ENCODE measurements around the gene INPP5A. TPM values are rescaled to one million over a fixed set of nuclear protein-coding genes. Genes with fewer than 3 reads are reported as not detected.

Gene INPP5A
- total RNA-seq, 4 donors from 2014 or later: 34.8 to 80.8 (median 52.8) TPM

DNA sequence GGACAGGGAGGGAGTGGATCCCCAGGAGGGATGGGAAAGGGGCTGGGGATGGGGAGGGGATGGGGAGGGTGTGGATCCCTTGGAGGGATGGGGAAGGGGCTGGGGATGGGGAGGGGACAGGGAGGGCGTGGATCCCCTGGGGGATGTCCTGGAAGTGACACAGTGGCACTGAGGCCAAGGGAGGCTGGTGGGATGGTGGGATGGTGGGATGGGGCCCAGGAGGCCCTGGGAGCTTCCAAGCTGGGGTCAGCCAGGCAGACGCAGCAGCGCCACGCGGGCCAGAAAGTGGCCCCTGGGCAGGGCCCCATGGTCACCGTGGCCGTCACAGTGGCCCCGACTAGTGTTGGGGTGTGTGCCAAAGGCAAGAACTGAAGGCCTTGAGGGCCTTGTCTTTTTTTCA, 67.8 kb downstream of the INPP5A start:
- intact Hi-C loops (cut with DNase I; ENCODE audit: low total_unique reads): no loop called here
- Histone ChIP-seq H3K36me3 (no peaks in the 10 kb centered on the region), H3K4me3 (no peak overlapping the region), H3K9me3 (no peaks in the 10 kb centered on the region), H3K27ac (no peak overlapping the region), H3K27me3 (no peaks in the 10 kb centered on the region), H3K4me1 (peaks cover 11 to 41% (median 22%) of the 10 kb centered on the region in 4 donors)
- TF ChIP-seq POLR2A (IDR thresholded peaks at IDR 0.05): no peak
- TF ChIP-seq, protein P1, sequence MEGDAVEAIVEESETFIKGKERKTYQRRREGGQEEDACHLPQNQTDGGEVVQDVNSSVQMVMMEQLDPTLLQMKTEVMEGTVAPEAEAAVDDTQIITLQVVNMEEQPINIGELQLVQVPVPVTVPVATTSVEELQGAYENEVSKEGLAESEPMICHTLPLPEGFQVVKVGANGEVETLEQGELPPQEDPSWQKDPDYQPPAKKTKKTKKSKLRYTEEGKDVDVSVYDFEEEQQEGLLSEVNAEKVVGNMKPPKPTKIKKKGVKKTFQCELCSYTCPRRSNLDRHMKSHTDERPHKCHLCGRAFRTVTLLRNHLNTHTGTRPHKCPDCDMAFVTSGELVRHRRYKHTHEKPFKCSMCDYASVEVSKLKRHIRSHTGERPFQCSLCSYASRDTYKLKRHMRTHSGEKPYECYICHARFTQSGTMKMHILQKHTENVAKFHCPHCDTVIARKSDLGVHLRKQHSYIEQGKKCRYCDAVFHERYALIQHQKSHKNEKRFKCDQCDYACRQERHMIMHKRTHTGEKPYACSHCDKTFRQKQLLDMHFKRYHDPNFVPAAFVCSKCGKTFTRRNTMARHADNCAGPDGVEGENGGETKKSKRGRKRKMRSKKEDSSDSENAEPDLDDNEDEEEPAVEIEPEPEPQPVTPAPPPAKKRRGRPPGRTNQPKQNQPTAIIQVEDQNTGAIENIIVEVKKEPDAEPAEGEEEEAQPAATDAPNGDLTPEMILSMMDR (IDR thresholded peaks at IDR 0.05): no peak
- no peak for TF ChIP-seq POLR2AphosphoS5 (IDR thresholded peaks at IDR 0.05)
- TF ChIP-seq EP300 (IDR thresholded peaks at IDR 0.05; ENCODE audit: low read depth): no peak
- DNase-seq: no peak
- 65 to 87% methylated on average over 2 to 8 of the region's 8 CpGs for WGBS, 2 donors (ENCODE audit: low coverage in 1 of 2)
- in situ Hi-C loops (cut with MboI; ENCODE audit: low pct_ligation_motif_present in 1 of 4, low pct_unique_long_range_greater_than_20kb in 1 of 4, low sequenced_read_pairs in 3 of 4): no loop called here

DNA sequence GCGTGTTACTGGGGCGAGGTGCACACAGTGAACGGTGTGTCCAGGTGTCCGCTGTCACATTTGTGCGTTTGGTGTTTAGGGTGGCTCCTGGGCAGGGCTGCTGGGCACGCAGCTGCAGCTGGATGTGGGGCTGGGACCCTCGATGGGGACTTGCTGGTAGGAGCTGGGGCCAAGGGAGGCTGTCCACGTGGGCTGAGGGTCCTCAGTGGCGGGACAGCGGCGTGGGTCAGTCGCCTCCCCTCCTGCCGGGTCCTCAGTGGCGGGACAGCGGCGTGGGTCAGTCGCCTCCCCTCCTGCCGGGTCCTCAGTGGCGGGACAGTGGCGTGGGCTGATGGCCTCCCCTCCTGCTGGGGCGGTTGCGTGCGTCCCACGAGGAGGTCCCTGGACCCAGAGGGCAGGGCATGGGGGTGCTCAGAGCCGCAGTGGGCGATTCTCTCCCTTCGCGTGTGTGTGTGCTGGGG, 68.5 kb downstream of the INPP5A start:
- TF ChIP-seq POLR2AphosphoS5 (IDR thresholded peaks at IDR 0.05): no peak
- TF ChIP-seq POLR2A (IDR thresholded peaks at IDR 0.05): no peak
- TF ChIP-seq, protein P1 (IDR thresholded peaks at IDR 0.05): no peak
- TF ChIP-seq EP300 (IDR thresholded peaks at IDR 0.05; ENCODE audit: low read depth): no peak
- Histone ChIP-seq H3K4me3 (no peak overlapping the region), H3K27me3 (no peaks in the 10 kb centered on the region), H3K36me3 (no peaks in the 10 kb centered on the region), H3K4me1 (peaks cover 11 to 41% (median 22%) of the 10 kb centered on the region in 4 donors), H3K9me3 (no peaks in the 10 kb centered on the region), H3K27ac (no peak overlapping the region)
- 83 to 85% methylated on average over 5 to 24 of the region's 28 CpGs for WGBS, 2 donors (ENCODE audit: low coverage in 1 of 2)
- DNase-seq: no peak
- in situ Hi-C loops (cut with MboI; ENCODE audit: low pct_ligation_motif_present in 1 of 4, low pct_unique_long_range_greater_than_20kb in 1 of 4, low sequenced_read_pairs in 3 of 4) (no loop called here), intact Hi-C loops (cut with DNase I; ENCODE audit: low total_unique reads) (no loop called here)

DNA sequence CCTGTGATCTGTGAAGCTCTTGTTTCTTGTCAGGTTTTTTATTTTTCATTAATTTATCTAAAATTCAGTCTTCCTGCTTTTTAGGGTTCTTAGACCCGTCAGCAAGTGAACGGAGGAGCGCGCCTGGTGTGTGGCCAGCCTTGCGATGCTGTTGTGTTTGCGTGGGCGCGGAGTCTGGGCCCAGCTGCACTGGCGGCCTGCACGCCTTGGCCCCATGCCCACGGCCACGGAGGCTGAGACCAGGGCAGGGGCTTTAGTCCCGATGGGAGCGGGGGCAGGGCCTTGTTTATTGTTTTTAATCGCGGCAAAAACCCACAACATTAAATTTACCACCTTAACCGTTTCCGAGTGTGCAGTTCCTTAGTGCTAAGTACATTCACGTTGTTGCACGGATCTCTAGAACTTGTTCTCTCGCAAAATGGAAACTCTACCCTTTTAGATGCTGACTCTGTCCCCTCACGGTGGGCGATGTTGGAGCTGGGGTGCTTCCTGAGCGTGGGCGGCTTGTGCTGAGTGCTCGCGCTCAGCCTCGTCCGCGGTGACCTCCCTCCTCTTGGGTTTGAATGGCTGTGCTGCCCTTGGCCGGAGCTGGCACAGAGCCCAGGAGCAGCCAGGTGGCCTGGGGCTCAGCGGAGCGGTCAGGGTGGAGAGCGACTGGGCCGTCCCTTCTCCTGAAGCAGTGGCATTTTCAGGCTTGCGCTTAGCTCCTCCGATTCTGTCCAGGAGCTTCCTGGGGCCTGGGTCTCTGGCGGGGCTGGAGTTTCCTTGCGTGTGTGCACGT, 69.1 kb downstream of the INPP5A start:
- intact Hi-C loops (cut with DNase I; ENCODE audit: low total_unique reads) (no loop called here), in situ Hi-C loops (cut with MboI; ENCODE audit: low pct_ligation_motif_present in 1 of 4, low pct_unique_long_range_greater_than_20kb in 1 of 4, low sequenced_read_pairs in 3 of 4) (no loop called here)
- 63 to 76% methylated on average over 4 to 40 of the region's 40 CpGs for WGBS, 2 donors (ENCODE audit: low coverage in 1 of 2)
- TF ChIP-seq, protein P1 (IDR thresholded peaks at IDR 0.05): no peak
- no peak for TF ChIP-seq EP300 (IDR thresholded peaks at IDR 0.05; ENCODE audit: low read depth)
- no peak for TF ChIP-seq POLR2AphosphoS5 (IDR thresholded peaks at IDR 0.05)
- TF ChIP-seq POLR2A (IDR thresholded peaks at IDR 0.05): no peak
- Histone ChIP-seq H3K4me1 (peaks cover 11 to 41% (median 22%) of the 10 kb centered on the region in 4 donors), H3K36me3 (no peaks in the 10 kb centered on the region), H3K27me3 (no peaks in the 10 kb centered on the region), H3K27ac (no peak overlapping the region), H3K9me3 (no peaks in the 10 kb centered on the region), H3K4me3 (no peak overlapping the region)
- no peak for DNase-seq

DNA sequence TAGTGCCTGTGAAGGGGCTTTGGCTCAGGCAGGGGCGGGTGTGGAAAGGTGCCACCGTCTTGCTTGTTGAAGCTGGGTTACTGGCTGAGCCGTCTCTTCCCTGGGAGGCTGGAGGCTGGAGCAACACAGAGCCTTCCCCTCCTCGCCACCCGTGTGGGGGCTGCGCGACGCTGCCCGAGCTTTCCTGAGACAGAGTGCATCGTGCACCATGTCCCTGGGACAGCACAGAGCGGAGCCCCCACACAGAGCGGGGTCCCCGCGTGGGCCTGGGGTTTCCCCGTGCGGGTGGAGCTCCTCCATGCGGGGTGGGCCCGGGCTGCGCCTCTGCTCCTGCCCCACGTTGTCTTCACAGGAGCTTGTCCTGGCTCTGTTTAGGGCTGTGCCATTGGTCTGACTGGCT, 69.9 kb downstream of the INPP5A start:
- Histone ChIP-seq H3K36me3 (no peaks in the 10 kb centered on the region), H3K9me3 (no peaks in the 10 kb centered on the region), H3K4me3 (no peak overlapping the region), H3K27me3 (no peaks in the 10 kb centered on the region), H3K27ac (no peak overlapping the region), H3K4me1 (peaks cover 11 to 45% (median 26%) of the 10 kb centered on the region in 4 donors)
- intact Hi-C loops (cut with DNase I; ENCODE audit: low total_unique reads): no loop called here
- TF ChIP-seq EP300 (IDR thresholded peaks at IDR 0.05; ENCODE audit: low read depth) (no peak), POLR2AphosphoS5 (IDR thresholded peaks at IDR 0.05) (no peak), POLR2A (IDR thresholded peaks at IDR 0.05) (no peak)
- TF ChIP-seq, protein P1 (IDR thresholded peaks at IDR 0.05): no peak
- in situ Hi-C loops (cut with MboI; ENCODE audit: low pct_ligation_motif_present in 1 of 4, low pct_unique_long_range_greater_than_20kb in 1 of 4, low sequenced_read_pairs in 3 of 4): no loop called here
- DNase-seq: no peak
- 90% methylated on average over 20 of the region's 20 CpGs; no CpG with 5 or more reads in 1 of the 2 donors for WGBS, 2 donors (ENCODE audit: low coverage in 1 of 2)

Measured in transverse colon (tissue), 4 donors.